Measurements from ENCODE around the gene AKTIP.

Gene AKTIP

GRCh38 chr16:53537626-53538025 is 34.6 kb upstream of the AKTIP start:
- H3K36me3 ChIP-seq (ENCODE audit: control insufficient read depth in 1 of 2, insufficient read depth in 2 of 2, low read depth in 1 of 2, low read length in 2 of 2) = no peaks in the 10 kb centered on the region
- no peak overlapping the region for H3K4me3 ChIP-seq (ENCODE audit: insufficient read depth in 1 of 2, low read depth in 1 of 2, low read length in 2 of 2)
- no peak overlapping the region for H3K9ac ChIP-seq (ENCODE audit: low read length)
- peaks cover 0 to 10% of the 10 kb centered on the region in 2 experiments for H3K27me3 ChIP-seq (ENCODE audit: control insufficient read depth in 1 of 2, insufficient read depth in 1 of 2, low read length in 2 of 2)
- no peak overlapping the region for H3K4me2 ChIP-seq (ENCODE audit: low read length, poor library complexity, severe bottlenecking)
- H3K18ac ChIP-seq (ENCODE audit: low read depth in 1 of 2, low read length in 2 of 2) = no peak overlapping the region
- H2AFZ ChIP-seq (ENCODE audit: low read depth, low read length) = no peak overlapping the region
- no peak overlapping the region for H3K23ac ChIP-seq (ENCODE audit: low read length in 2 of 2)
- H3K14ac ChIP-seq (ENCODE audit: low read length in 2 of 2) = no peak overlapping the region
- no peak overlapping the region for H3K27ac ChIP-seq (ENCODE audit: low read length, poor library complexity, severe bottlenecking)
- no peak overlapping the region for H2AK5ac ChIP-seq (ENCODE audit: low read length, severe bottlenecking)
- no peak for DNase-seq
- no peaks in the 10 kb centered on the region for H3K79me1 ChIP-seq (replicated peaks; ENCODE audit: low read length, poor library complexity, severe bottlenecking)
- H3K4me1 ChIP-seq (ENCODE audit: control insufficient read depth, insufficient read depth, low read depth, low read length) = no peaks in the 10 kb centered on the region
- no peak overlapping the region for H2BK5ac ChIP-seq (ENCODE audit: low read depth, low read length, poor library complexity, severe bottlenecking)
- H2BK12ac ChIP-seq (ENCODE audit: low read length in 2 of 2) = no peak overlapping the region
- H4K91ac ChIP-seq (ENCODE audit: low read length) = no peak overlapping the region
- 95% methylated on average over 5 of the region's 5 CpGs for WGBS
- no peak overlapping the region for H3K4ac ChIP-seq (ENCODE audit: low read depth in 1 of 2, low read length in 2 of 2)
- no peak overlapping the region for H2BK15ac ChIP-seq (ENCODE audit: low read depth, poor library complexity, severe bottlenecking)
- H4K8ac ChIP-seq (ENCODE audit: low read length) = no peak overlapping the region
- no peak overlapping the region for H2BK120ac ChIP-seq (ENCODE audit: low read depth, low read length)
- H3K9me3 ChIP-seq (ENCODE audit: control insufficient read depth, low read length) = no peaks in the 10 kb centered on the region

GRCh38 chr16:53534206-53534605 is 31.2 kb upstream of the AKTIP start:
- Histone ChIP-seq H3K9ac (ENCODE audit: low read length) (no peak overlapping the region), H3K4me2 (ENCODE audit: low read length, poor library complexity, severe bottlenecking) (no peak overlapping the region), H2BK12ac (ENCODE audit: low read length in 2 of 2) (no peak overlapping the region), H4K91ac (ENCODE audit: low read length) (no peak overlapping the region), H4K8ac (ENCODE audit: low read length) (no peak overlapping the region), H3K27ac (ENCODE audit: low read length, poor library complexity, severe bottlenecking) (no peak overlapping the region), H2BK5ac (ENCODE audit: low read depth, low read length, poor library complexity, severe bottlenecking) (no peak overlapping the region), H3K14ac (ENCODE audit: low read length in 2 of 2) (no peak overlapping the region), H3K23ac (ENCODE audit: low read length in 2 of 2) (no peak overlapping the region), H2AK5ac (ENCODE audit: low read length, severe bottlenecking) (no peak overlapping the region), H3K4me3 (ENCODE audit: insufficient read depth in 1 of 2, low read depth in 1 of 2, low read length in 2 of 2) (no peak overlapping the region), H3K36me3 (ENCODE audit: control insufficient read depth in 1 of 2, insufficient read depth in 2 of 2, low read depth in 1 of 2, low read length in 2 of 2) (no peaks in the 10 kb centered on the region), H3K9me3 (ENCODE audit: control insufficient read depth, low read length) (no peaks in the 10 kb centered on the region), H3K4ac (ENCODE audit: low read depth in 1 of 2, low read length in 2 of 2) (no peak overlapping the region), H3K4me1 (ENCODE audit: control insufficient read depth, insufficient read depth, low read depth, low read length) (no peaks in the 10 kb centered on the region), H3K18ac (ENCODE audit: low read depth in 1 of 2, low read length in 2 of 2) (no peak overlapping the region), H2BK15ac (ENCODE audit: low read depth, poor library complexity, severe bottlenecking) (no peak overlapping the region), H3K27me3 (ENCODE audit: control insufficient read depth in 1 of 2, insufficient read depth in 1 of 2, low read length in 2 of 2) (peaks cover 5 to 10% of the 10 kb centered on the region in 2 experiments), H3K79me1 (replicated peaks; ENCODE audit: low read length, poor library complexity, severe bottlenecking) (no peaks in the 10 kb centered on the region), H2AFZ (ENCODE audit: low read depth, low read length) (no peak overlapping the region), H2BK120ac (ENCODE audit: low read depth, low read length) (no peak overlapping the region)
- DNase-seq = no peak
- WGBS = 91% methylated on average over 2 of the region's 2 CpGs

- no peaks in the 10 kb centered on the region for H3K36me3 ChIP-seq (ENCODE audit: control insufficient read depth in 1 of 2, insufficient read depth in 2 of 2, low read depth in 1 of 2, low read length in 2 of 2)
- H2BK15ac ChIP-seq (ENCODE audit: low read depth, poor library complexity, severe bottlenecking) = no peak overlapping the region
- H3K4me2 ChIP-seq (ENCODE audit: low read length, poor library complexity, severe bottlenecking) = no peak overlapping the region
- H4K8ac ChIP-seq (ENCODE audit: low read length) = no peak overlapping the region
- no peaks in the 10 kb centered on the region for H3K79me1 ChIP-seq (replicated peaks; ENCODE audit: low read length, poor library complexity, severe bottlenecking)
- H3K18ac ChIP-seq (ENCODE audit: low read depth in 1 of 2, low read length in 2 of 2) = no peak overlapping the region
- H2BK120ac ChIP-seq (ENCODE audit: low read depth, low read length) = no peak overlapping the region
- no peak for DNase-seq
- H3K9ac ChIP-seq (ENCODE audit: low read length) = no peak overlapping the region
- no peak overlapping the region for H3K4me3 ChIP-seq (ENCODE audit: insufficient read depth in 1 of 2, low read depth in 1 of 2, low read length in 2 of 2)
- H2AK5ac ChIP-seq (ENCODE audit: low read length, severe bottlenecking) = no peak overlapping the region
- H3K14ac ChIP-seq (ENCODE audit: low read length in 2 of 2) = no peak overlapping the region
- 43% methylated on average over 1 of the region's 1 CpG for WGBS
- H3K23ac ChIP-seq (ENCODE audit: low read length in 2 of 2) = no peak overlapping the region
- H2BK5ac ChIP-seq (ENCODE audit: low read depth, low read length, poor library complexity, severe bottlenecking) = no peak overlapping the region
- no peak overlapping the region for H2BK12ac ChIP-seq (ENCODE audit: low read length in 2 of 2)
- H3K4me1 ChIP-seq (ENCODE audit: control insufficient read depth, insufficient read depth, low read depth, low read length) = no peaks in the 10 kb centered on the region
- H3K4ac ChIP-seq (ENCODE audit: low read depth in 1 of 2, low read length in 2 of 2) = no peak overlapping the region
- H3K27ac ChIP-seq (ENCODE audit: low read length, poor library complexity, severe bottlenecking) = no peak overlapping the region
- no peak overlapping the region for H2AFZ ChIP-seq (ENCODE audit: low read depth, low read length)
- H4K91ac ChIP-seq (ENCODE audit: low read length) = no peak overlapping the region
- no peaks in the 10 kb centered on the region for H3K9me3 ChIP-seq (ENCODE audit: control insufficient read depth, low read length)
- peaks cover 0 to 5% of the 10 kb centered on the region in 2 experiments for H3K27me3 ChIP-seq (ENCODE audit: control insufficient read depth in 1 of 2, insufficient read depth in 1 of 2, low read length in 2 of 2)
These were observed 27.7 kb upstream of the AKTIP start for GRCh38 chr16:53530741-53531140.

- Histone ChIP-seq H3K79me1 (replicated peaks; ENCODE audit: low read length, poor library complexity, severe bottlenecking) (no peaks in the 10 kb centered on the region), H2BK15ac (ENCODE audit: low read depth, poor library complexity, severe bottlenecking) (no peak overlapping the region), H3K27me3 (ENCODE audit: control insufficient read depth in 1 of 2, insufficient read depth in 1 of 2, low read length in 2 of 2) (peaks cover 0 to 5% of the 10 kb centered on the region in 2 experiments), H2AK5ac (ENCODE audit: low read length, severe bottlenecking) (no peak overlapping the region), H3K4ac (ENCODE audit: low read depth in 1 of 2, low read length in 2 of 2) (no peak overlapping the region), H3K4me1 (ENCODE audit: control insufficient read depth, insufficient read depth, low read depth, low read length) (no peaks in the 10 kb centered on the region), H3K9ac (ENCODE audit: low read length) (no peak overlapping the region), H4K8ac (ENCODE audit: low read length) (no peak overlapping the region), H3K14ac (ENCODE audit: low read length in 2 of 2) (no peak overlapping the region), H2BK5ac (ENCODE audit: low read depth, low read length, poor library complexity, severe bottlenecking) (no peak overlapping the region), H3K27ac (ENCODE audit: low read length, poor library complexity, severe bottlenecking) (no peak overlapping the region), H4K91ac (ENCODE audit: low read length) (no peak overlapping the region), H2BK12ac (ENCODE audit: low read length in 2 of 2) (no peak overlapping the region), H3K4me2 (ENCODE audit: low read length, poor library complexity, severe bottlenecking) (no peak overlapping the region), H2BK120ac (ENCODE audit: low read depth, low read length) (no peak overlapping the region), H3K4me3 (ENCODE audit: insufficient read depth in 1 of 2, low read depth in 1 of 2, low read length in 2 of 2) (no peak overlapping the region), H3K36me3 (ENCODE audit: control insufficient read depth in 1 of 2, insufficient read depth in 2 of 2, low read depth in 1 of 2, low read length in 2 of 2) (no peaks in the 10 kb centered on the region), H3K9me3 (ENCODE audit: control insufficient read depth, low read length) (no peaks in the 10 kb centered on the region), H3K18ac (ENCODE audit: low read depth in 1 of 2, low read length in 2 of 2) (no peak overlapping the region), H3K23ac (ENCODE audit: low read length in 2 of 2) (no peak overlapping the region), H2AFZ (ENCODE audit: low read depth, low read length) (no peak overlapping the region)
- no peak for DNase-seq
- WGBS = 59% methylated on average over 10 of the region's 10 CpGs
These were observed 27.0 kb upstream of the AKTIP start for GRCh38 chr16:53530046-53530445.

Measured in mesenchymal stem cell (in vitro differentiated cells and primary cell).